ENCODE measurements around the gene DNAJC9. TPM values are rescaled to one million over a fixed set of nuclear protein-coding genes. Genes with fewer than 3 reads are reported as not detected.
"Not testable (repeated sequence)": the region's sequence is repeated elsewhere in the genome, so short reads cannot be mapped to it uniquely, and the experiment has no call there.

Gene DNAJC9
- total RNA-seq, 2 donors from 2014 or later: 6.8 to 6.9 TPM

DNA sequence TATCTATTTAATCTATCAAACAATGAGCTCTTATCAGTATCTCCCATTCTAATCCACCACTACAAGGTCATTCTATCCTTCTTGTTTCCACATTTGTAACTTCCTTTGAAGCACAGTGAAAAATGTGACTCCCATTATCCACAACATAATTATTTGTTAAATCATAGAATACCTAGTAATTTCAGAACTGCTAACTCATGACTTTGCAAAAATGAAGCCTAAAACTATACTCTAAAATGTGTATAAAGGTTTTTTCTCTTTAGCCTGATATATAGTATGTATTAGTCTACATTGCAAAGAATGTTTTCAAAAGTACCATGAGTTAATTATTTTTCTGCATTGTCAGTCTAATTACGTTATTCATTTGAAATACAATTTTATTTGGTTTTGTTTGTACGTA, 17.4 kb upstream of the DNAJC9 start:
- no peak for TF ChIP-seq CTCF (IDR thresholded peaks at IDR 0.05)
- no peaks in the 10 kb centered on the region for H3K4me1 ChIP-seq
- DNase-seq (ENCODE audit: low spot score): no peak
- no peaks in the 10 kb centered on the region for H3K36me3 ChIP-seq
- no peak overlapping the region for H3K4me3 ChIP-seq
- H3K27ac ChIP-seq: no peak overlapping the region
- H3K27me3 ChIP-seq: no peaks in the 10 kb centered on the region
- no peaks in the 10 kb centered on the region for H3K9me3 ChIP-seq

DNA sequence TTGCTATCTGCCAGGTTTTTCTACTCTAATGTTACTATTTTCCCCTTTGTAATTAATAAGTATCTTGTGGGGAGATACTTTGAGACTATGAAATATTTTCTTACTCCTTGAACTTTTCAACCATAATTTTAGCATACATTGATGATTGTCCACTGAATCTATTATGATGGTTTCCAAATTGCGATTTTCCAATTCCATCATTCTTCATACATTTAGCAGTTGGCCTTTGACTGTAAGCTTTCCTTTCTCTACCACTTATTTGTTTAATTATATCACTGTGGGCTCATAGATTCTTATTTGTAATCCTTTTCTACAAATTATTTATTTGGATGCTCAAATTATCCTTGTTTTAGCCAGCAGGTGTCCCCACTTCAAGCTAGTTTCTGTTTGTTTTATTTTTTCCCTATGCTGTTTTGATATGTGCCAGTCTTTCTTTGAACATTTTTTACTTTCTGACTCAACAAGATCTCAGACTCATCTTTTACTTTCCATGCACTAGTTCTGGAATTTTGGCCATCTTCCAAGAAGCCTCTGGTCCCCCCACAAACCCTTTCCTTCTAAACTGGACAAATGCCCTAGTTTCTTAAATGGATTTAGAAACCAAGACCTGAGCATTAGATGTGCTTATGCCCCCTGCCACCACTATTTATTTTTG, 16.8 kb upstream of the DNAJC9 start:
- TF ChIP-seq CTCF (IDR thresholded peaks at IDR 0.05): peak in 1 of 2 donors; percentile 56
- Histone ChIP-seq H3K36me3 (no peaks in the 10 kb centered on the region), H3K4me1 (no peaks in the 10 kb centered on the region)

DNA sequence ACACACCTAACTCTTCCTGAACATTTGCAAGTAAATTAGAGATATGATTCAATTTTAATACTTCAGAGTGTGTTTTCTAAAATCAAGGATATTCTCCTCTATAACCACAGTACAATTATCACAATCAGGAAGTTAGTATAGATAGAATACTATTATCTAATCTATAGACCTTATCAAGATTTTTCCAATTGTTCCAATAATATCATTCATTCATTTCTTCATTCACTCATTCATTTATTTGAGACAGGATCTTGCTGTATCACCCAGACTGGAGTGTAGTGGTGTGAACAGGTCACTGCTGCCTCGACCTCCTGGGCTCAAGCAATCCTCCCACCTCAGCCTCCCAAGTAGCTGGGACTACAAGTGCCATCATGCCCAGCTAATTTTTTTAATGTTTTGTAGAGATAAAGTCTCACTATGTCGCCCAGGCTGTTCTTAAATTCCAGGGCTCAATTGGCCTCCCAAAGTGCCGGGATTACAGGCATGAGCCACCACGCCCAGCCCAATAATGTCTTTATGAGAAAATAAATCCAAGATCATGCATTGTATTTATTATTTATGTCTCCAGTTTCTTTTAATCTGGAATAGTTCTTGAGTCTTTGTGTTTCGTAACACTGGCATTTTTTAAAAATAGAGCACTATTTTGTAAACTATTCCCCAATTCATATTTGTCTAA, 16.0 kb upstream of the DNAJC9 start:
- H3K4me3 ChIP-seq: no peak overlapping the region
- H3K9me3 ChIP-seq: peaks cover 0 to 5% of the 10 kb centered on the region in 2 donors
- DNase-seq (ENCODE audit: low spot score): no peak
- TF ChIP-seq CTCF (IDR thresholded peaks at IDR 0.05): no peak
- H3K36me3 ChIP-seq: no peaks in the 10 kb centered on the region
- no peaks in the 10 kb centered on the region for H3K4me1 ChIP-seq
- H3K27ac ChIP-seq: no peak overlapping the region
- no peaks in the 10 kb centered on the region for H3K27me3 ChIP-seq

More for the DNA sequence above, 16.8 kb upstream of the DNAJC9 start:
- H3K9me3 ChIP-seq: peaks cover 0 to 2% of the 10 kb centered on the region in 2 donors
- no peak overlapping the region for H3K4me3 ChIP-seq
- DNase-seq (ENCODE audit: low spot score): no peak
- no peaks in the 10 kb centered on the region for H3K27me3 ChIP-seq
- H3K27ac ChIP-seq: no peak overlapping the region

DNA sequence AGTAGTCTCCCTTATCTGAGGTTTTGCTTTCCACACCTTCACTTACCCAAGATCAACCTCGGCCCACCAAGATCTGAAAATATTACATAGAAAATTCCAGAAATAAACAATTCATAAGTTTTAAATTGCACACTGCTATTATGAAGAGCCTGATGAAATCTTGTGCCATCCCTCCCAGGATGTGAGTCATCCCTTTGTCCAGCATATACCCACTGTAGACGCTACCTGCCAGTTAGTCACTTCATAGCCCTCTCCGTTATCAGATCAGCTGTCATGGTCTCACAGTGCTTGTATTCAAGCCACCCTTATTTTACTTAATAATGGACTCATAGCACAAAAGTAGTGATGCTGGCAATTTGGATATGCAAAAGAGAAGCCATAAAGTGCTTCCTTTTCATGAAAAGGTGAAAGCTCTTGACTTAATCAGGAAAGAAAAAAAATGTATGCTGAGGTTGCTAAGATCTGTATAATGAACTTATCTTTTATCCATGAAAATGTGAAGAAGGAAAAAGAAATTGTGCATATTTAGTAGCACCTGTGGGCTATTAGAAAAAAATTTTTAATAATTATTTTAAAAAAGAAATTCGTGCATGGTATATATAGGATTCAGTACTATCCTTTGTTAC, 15.2 kb upstream of the DNAJC9 start:
- H3K36me3 ChIP-seq: no peaks in the 10 kb centered on the region
- H3K4me1 ChIP-seq: no peaks in the 10 kb centered on the region
- no peak for TF ChIP-seq CTCF (IDR thresholded peaks at IDR 0.05)
- peaks cover 0 to 5% of the 10 kb centered on the region in 2 donors for H3K9me3 ChIP-seq
- no peaks in the 10 kb centered on the region for H3K27me3 ChIP-seq
- DNase-seq (ENCODE audit: low spot score): no peak
- H3K4me3 ChIP-seq: no peak overlapping the region
- H3K27ac ChIP-seq: no peak overlapping the region

GRCh38 chr10:73261362-73261995, 14.4 kb upstream of the DNAJC9 start:
- DNase-seq (ENCODE audit: low spot score): no peak
- Histone ChIP-seq H3K4me3 (no peak overlapping the region), H3K27ac (no peak overlapping the region), H3K4me1 (no peaks in the 10 kb centered on the region), H3K36me3 (no peaks in the 10 kb centered on the region), H3K9me3 (peaks cover 0 to 5% of the 10 kb centered on the region in 2 donors), H3K27me3 (no peaks in the 10 kb centered on the region)
- TF ChIP-seq CTCF (IDR thresholded peaks at IDR 0.05): no peak

DNA sequence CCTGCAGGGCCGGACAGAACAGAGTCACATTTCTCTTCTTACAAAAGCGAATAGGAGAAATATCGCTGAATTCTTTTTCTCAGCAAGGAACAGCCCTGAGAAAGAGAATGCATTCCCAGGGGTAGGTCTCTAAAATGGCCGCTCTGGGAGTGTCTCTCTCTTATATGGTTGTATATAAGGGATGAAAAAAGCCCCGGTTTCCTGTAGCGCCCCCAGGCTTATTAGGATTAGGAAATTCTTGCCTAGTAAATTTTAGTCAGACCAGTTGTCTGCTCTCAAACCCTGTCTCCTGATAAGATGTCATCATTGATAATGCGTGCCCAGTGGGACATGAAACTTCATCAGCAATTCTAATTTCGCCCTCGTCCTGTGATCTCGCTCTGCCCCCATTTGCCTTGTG, 11.6 kb upstream of the DNAJC9 start:
- H3K27ac ChIP-seq; DNase-seq (ENCODE audit: low spot score); H3K9me3 ChIP-seq; H3K4me3 ChIP-seq; H3K27me3 ChIP-seq; H3K36me3 ChIP-seq; H3K4me1 ChIP-seq: not testable (repeated sequence)
